Mammary epithelial cell (primary cell): ENCODE data around the gene CNKSR1.

Experiments
- EZH2 ChIP-seq: IDR thresholded peaks from 2 replicates; pipeline ENCODE4 v1.6.1; 2012; ENCODE audit warnings: low read length, inconsistent platforms, borderline replicate concordance
- TF ChIP-seq, protein P1 (sequence below), 2 donors: IDR thresholded peaks in 1 of 2; conservative IDR thresholded peaks in 1 of 2; 2 replicates each; pipeline ENCODE4 v1.5.1; 2011 to 2012; ENCODE audit warnings: inconsistent platforms in 2 of 2, low read length in 2 of 2, mild to moderate bottlenecking in 2 of 2, control low read depth in 1 of 2, low read depth in 1 of 2; ENCODE audit not compliant: insufficient read depth in 1 of 2; ENCODE audit errors: extremely low read depth in 1 of 2

DNA sequence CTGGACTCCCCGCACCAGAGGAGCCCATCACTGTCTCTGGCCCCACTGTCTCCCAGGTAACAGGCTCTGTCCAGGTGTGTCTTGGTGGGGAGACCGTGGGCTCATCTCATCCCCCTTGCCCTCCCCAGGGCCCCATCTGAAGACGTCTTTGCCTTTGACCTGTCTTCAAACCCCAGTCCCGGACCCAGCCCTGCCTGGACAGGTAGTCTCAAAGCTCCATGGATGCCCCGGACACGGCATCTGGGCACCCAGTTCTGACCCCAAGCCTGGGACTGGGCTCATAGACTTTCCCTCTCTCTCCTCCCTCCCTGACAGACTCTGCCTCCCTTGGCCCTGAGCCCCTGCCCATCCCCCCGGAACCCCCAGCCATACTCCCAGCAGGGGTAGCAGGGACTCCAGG, 6.8 kb downstream of the CNKSR1 start:
- TF ChIP-seq, protein P1, sequence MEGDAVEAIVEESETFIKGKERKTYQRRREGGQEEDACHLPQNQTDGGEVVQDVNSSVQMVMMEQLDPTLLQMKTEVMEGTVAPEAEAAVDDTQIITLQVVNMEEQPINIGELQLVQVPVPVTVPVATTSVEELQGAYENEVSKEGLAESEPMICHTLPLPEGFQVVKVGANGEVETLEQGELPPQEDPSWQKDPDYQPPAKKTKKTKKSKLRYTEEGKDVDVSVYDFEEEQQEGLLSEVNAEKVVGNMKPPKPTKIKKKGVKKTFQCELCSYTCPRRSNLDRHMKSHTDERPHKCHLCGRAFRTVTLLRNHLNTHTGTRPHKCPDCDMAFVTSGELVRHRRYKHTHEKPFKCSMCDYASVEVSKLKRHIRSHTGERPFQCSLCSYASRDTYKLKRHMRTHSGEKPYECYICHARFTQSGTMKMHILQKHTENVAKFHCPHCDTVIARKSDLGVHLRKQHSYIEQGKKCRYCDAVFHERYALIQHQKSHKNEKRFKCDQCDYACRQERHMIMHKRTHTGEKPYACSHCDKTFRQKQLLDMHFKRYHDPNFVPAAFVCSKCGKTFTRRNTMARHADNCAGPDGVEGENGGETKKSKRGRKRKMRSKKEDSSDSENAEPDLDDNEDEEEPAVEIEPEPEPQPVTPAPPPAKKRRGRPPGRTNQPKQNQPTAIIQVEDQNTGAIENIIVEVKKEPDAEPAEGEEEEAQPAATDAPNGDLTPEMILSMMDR (conservative IDR thresholded peaks at IDR 0.05 in 1 of 2, IDR thresholded peaks at IDR 0.05 in 1 of 2; ENCODE audit: extremely low read depth in 1 of 2, insufficient read depth in 1 of 2, low read depth in 1 of 2, low read length in 2 of 2), result no peak
- no peak for TF ChIP-seq EZH2
